Stimulated activated CD4-positive, alpha-beta T cell treated with anti-CD3 and anti-CD28 coated beads, Interleukin-12 subunit alpha, Interleukin-12 subunit beta, amount 100 ng/mL, for 48 hours (primary cell): ENCODE data around the gene EPHB2.
"Not testable (repeated sequence)": the region's sequence is repeated elsewhere in the genome, so short reads cannot be mapped to it uniquely, and the experiment has no call there.

ENCODE experiments used
- DNase-seq, 3 donors: peaks; one replicate each; pipeline ENCODE4 v3.0.0-alpha.2; 2020; ENCODE audit warnings: low read depth in 2 of 3, low spot score in 1 of 3

The EPHB2 gene

DNA sequence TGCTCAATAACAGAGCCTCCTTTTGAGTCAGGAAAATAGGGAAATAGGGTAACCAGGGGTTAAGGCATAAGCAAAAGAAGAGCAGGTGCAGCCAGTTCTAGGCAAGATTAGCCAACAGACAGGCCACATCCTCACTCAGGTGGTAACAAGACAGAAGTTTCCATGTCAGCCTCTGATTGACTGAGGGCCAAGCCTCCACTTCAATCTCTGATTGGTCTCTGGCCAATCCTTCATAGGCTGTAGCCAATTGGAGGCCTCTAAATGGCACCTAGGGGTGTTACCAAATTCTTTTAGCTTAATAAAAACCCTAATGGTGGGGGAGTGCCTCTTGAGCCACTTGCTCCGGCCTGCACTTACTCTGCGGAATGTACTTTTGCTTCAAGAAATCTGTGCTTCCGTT lies 224.8 kb downstream of the EPHB2 start:
- no peak for DNase-seq

DNA sequence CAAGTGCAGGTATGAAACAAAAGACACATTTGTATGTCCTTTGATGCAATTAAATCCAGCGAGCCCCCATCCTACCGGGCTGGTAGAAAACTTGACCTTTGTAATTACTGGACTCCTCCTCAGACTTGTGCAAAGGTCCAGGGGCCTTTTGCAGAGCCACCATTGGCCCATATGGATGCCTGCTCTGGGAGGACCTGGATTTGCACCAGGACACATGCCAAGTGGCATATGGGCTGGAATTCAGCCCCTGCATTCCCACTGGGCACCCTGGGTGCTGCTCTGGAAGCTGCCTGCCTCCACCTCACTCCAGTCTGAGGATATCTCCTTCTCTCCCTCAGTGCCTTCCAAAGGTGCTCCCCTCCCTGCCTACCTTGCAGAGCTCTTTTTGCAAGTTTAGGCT lies 226.0 kb downstream of the EPHB2 start:
- no peak for DNase-seq

DNA sequence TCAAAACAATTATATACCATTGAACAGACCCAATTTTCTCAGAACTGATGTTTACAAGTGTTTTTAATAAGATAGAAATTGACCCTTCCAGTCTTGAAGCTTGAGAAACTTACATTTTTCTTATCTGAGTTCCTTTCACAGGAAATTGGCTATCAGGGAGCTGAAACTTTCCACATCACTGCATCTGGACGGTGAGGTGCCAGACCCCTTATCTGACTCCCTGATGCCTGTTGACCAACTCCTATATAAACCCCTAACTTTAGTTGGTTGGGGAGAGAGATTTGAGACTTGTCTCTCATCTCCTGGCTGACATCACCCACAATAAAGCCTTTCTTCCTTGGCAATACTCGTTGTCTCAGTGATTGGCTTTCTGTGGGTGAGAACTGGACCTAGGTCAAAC lies 230.6 kb downstream of the EPHB2 start:
- DNase-seq = no peak

DNA sequence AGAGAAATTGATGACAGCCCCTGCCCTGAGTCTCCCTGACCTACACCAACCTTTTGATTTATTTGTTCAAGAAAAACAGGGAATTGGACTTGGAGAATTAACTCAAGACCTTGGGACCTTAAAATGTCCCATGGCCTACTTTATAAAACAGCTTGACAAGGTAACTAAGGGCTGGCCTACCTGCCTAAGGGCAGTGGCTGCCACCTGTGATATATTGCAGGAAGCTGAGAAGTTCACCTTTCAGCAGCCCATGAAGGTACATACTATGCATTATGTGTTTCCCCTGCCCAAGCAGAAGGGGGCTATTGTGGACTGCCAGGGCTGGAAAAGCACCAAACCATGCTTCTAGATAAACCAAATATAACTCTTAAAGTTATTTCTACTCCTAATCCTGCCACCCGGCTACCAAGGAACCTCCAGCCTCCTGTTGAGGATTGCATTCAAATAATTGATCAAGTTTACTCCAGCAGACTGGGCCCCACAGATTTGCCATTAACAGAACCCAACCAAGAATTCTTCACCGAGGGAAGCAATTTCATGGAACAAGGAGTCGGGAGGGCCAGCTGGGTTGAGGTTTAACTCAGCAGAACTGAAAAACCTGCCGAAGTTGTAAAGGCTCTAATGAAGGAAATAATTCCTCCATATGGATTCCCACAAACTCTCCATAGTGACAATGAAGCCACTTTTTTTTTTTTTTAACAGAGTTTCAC lies 233.9 kb downstream of the EPHB2 start:
- DNase-seq = no peak

DNA sequence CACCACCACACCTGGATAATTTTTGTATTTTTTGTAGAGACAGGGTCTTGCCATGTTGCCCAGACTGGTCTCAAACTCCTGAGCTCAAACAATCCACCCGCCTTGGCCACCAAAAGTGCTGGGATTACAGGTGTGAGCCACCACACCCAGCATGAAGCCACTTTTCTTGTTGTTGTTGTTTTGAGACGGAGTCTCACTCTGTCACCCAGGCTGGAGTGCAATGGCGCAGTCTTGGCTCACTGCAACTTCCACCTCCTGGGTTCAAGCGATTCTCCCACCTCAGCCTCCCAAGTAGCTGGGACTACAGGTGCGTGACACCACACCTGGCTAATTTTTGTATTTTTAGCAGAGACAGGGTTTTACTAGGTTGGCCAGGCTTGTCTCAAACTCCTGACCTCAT lies 234.5 kb downstream of the EPHB2 start:
- DNase-seq = not testable (repeated sequence)

DNA sequence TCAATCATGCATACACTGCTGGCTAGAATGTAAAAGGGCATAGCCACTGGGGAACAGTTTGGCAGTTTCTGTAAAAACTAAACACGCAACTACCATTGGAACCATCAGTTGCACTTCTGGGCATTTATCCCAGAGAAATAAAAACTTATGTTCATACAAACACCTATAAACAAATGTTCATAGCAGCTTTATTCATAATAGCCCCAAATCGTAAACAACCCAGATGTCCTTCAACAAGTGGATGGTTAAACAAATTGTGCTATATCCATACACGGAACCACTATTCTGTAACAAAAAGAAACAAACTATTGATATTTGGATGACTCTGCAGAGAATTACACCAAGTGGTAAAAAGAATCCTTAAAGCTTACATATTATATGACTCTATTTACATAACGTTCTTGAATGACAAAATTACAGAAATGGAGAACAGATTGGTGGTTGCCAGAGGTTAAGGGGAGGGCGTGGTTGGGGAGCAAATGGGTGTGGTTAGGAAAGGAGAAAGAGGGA lies 239.2 kb downstream of the EPHB2 start:
- DNase-seq = no peak

DNA sequence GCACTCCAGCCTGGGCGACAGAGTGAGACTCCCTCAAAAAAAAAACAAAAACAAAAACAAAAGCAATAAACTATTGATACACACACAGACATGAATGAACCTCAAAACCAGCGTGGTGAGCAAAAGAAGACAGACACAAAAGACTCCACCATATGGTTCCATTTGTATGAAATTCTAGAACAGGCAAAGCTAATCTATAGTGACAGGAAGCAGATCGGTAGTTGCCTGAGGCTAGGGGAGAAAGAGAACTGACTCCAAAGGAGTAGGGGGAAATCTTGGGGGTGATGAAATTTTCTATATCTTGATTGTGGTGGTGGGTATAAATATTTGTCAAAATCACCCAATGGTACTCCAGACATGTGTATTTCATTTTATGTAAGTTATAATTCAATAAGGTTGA lies 241.2 kb downstream of the EPHB2 start:
- no peak for DNase-seq

DNA sequence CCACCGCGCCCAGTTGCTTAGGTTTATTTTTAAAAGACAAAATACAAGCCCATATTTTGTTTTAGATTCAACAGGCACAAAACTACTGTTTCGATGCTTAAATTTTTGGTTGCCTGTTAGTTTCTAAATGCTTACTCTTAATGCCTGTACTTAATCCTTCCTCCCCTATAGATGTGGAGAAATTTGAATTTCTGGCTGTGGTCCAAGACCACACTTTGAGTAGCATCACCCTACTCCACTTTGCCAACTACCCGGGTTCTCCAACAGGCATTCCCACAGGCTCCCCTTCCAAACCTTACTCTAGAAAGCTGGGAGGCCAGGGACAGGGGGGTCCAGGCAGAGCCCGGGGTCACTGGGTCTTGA lies 242.0 kb downstream of the EPHB2 start:
- no peak for DNase-seq

DNA sequence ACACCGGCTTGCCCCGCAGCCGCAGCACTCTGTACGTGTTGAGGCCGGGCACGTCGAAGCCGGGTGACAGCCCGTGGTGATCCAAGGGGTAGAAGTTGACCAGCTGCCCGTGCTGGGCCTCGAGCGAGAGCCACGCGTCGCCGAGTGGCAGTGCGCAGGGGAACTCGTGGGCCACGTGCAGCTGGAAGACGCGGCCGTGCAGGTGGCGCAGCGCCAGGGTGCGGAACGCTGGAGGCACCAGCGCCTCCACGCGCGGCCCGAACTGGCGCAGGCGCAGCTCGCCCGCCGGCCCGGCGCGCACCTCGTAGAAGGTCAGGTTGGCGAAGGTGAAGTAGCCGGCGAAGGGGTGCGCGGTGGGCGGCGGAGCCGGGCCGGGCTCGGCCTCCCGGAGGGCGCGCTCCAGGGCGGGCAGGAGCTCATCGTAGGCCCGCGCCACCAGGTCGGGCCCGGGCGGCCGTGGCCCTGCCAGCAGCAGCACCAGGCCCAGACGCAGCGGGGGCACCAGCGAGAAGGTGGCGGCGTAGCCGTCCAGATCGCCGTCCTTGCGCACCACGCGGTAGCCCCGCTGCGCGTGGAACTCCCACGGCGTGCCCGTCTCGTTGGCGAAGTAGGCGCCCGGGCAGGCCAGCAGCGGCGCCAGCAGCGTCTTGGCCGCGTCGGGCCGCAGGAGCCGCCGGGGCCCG lies 242.6 kb downstream of the EPHB2 start:
- no peak for DNase-seq

DNA sequence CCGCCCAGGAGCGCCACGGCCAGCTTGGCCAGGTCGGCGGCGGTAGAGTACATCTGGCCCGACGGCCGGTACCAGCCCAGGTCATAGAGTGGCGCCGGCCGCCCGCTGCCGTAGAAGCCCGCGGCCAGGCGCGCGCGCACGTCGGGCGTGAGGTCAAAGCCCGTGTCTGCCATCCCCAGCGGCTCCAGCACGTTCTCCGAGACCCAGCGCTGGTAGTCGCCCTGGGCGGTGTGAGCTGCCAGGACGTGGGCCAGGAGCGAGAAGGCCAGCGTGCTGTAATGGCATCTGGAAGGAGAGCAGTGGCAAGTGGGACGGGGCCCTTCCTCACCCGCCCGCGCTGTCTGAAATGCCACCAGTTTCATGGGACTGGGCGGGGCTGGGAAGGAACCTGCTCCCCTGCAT lies 243.1 kb downstream of the EPHB2 start:
- DNase-seq = no peak

DNA sequence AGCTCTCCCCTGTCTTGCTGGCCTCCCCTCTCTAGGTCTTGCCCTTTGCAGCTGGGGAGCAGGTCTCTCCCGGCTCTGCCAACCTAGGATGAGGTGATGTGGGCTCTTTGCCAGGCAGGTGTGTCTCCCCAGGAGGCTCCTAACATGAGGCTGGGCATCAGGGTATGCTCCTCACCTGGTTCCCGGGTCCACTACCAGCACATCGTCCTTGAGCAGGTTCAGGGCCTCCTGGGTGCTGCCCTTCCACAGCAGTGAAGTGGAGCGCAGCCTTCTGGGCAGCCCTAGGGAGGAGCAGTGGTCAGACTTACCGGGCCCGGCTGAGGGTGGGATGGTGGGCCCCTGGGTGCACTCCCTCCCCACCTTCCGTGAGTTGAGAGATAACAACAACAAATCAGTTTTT lies 244.5 kb downstream of the EPHB2 start:
- DNase-seq = no peak

DNA sequence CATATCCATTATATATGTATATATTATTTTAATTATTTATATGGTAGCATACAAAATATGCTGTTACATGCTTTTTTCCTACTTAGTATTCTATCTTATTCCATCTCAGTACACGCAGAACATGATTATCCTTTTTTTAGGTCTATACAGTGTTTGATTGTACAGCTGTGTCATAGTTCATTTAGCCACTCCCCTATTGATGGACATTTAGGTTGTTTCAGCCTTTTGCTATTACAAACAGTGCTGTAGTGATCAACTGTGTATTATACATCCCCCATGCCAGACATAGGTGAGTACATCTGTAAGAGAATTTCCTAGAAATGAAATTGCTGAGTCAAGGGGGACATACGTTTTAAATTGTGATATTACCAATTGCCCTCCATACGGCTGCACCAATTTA lies 246.4 kb downstream of the EPHB2 start:
- DNase-seq = no peak

DNA sequence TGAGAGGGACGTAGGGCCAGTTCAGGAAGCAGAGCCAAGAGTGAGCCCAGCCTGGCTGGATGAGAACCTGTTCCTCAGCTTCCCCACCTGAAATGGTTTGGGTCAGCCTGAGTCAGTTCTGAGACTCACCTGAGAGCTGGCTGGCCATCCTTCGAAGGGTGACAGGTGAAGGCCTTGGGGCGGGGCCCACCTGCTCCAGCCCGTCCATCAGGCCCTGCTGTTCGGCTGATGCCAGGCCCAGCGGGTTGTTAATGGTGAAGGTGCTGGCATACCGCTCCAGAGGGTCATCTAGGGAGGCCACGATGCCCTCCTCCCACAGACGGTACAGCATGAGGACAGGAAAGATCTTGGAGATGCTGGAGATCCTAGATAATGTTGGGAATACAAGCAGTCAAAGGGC lies 247.9 kb downstream of the EPHB2 start:
- no peak for DNase-seq

DNA sequence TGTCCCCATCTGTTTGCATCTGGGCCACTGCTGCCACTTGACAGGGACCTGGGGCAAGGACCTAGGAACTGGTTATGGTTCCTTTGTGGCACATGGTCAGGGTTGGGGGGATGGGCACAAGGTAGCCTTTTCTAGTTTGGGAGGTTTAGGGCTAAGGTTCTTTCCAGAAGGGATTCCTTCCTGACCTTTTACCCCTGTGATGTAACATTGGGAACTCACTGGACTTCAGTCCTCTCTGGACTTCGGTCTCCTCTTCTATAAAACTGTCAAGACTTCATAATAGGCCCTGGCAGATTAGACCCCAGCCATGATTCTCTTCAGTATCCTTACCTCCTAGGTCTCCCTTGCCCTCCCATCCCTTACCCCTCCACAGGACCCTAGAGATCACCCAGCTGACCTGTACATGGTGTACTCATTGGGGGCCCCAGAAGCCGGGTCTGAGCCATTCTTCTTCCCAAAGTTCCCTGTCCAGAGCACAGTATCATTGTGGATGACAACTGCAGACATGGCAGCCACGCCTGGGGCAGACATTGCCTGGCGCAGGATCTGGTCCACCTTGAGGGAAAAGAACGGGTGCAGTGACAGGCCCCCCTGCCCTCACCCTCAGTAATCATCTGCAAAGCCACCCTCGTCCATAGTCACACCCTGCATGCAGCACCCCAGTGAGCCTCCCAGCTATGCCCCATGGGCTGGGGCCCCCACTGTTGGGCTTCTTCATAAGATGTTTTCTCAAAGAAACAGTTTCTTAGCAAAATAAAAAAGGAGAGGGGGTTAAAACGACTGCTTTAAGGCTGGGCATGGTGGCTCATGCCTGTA lies 249.1 kb downstream of the EPHB2 start:
- DNase-seq = no peak

DNA sequence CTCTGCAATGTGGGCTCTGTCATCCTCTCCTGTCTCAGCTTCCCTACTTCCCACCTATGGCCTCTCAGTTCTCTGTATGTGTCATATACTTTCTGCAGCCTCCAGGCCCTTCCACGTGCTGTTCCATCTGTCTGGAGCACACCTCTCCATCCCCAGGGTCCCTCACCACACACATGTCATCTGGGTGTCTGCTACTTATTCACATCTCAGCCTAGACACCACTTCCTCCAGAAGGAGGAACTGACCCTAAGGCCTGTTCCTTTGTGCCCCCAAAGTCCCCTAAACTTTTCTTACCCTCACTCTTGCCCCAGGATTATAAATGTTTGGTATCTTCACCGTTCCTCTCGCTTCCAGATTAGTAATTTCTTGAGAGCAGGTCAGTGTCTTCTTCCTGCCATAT lies 251.9 kb downstream of the EPHB2 start:
- DNase-seq = no peak

DNA sequence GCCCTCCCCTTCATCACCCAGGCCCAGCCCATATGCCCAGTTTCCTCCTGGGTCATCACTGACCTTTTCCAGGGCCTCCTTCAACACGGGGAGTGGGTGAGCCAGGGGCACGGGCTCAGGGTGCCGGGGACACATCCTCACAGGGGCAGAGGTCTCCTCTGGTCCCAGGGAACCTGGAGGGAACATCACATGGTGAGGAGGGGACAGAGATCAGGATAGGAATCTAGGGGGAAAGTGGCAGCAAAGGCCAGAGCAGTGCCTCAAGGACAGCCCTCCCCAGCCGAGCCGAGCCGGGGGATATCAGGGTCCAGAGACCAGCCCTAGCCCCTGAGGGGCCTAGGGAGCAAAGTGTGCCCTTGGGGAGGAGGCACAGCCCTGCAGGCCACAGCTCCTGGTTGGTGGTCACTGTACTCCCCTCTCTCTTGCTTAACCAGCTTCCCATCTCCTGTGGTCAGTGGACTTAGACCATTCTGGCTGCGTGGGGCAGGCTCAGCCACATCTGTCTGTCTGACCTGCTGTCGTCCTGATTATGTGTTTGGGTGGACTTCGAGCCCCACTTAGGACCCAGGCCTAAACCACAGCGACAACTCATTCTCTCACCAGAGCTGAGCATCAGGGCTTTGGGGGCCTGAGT lies 252.5 kb downstream of the EPHB2 start:
- no peak for DNase-seq

DNA sequence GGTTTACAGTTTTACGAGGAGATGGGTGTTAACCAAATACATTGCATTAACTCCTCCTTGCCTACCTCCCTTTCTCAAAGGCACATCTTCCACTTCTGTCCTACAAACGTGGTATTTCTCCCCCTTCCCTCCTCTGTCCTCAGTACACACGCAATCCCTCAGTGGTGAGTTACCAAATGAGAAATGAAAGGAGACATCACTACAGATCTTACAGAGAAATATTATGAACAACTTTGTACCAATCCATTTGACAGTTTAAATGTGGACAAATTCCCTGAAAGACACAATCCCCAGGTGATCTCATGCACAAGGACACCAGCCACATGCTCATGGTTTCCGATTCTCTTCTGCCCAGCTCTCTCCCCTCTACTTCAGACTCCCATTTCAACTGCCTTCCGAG lies 255.7 kb downstream of the EPHB2 start:
- no peak for DNase-seq

DNA sequence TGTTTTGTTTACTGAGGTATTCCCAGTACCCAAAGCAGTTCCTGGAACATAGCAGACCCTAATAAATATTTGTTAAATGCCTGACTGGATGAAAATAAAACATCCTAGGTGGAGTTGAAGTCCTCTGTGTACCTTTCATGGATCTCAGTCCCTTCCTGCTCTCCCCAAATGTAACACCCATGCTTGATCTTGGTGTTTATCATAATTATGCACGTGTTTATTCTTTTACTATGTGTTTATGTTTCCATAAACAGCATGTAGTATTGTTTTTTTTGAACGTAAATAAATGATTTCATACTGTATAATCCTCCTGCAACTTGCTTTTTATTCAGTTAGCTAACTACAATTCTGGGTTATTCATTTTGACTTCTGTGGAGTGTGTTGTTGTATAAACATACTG lies 257.2 kb downstream of the EPHB2 start:
- no peak for DNase-seq

DNA sequence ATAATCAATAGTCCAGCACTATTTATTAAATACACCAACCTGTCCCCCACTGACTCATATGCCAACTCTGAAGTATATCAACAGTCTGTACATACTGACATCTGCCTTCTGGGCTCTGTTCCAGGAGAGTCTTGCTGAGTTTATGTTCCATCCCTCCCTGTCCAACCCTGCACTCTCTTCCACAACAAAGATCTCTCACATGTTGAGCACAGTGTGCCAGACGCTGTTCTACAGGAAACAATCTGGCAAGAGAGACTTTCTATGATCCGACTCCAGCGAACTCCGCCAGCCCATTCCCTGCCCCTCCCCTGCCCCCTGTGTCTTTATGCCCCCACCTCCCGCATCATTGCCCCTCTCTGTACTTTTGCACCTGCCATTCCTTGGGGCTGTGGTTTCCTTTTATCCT lies 258.7 kb downstream of the EPHB2 start:
- DNase-seq = no peak

DNA sequence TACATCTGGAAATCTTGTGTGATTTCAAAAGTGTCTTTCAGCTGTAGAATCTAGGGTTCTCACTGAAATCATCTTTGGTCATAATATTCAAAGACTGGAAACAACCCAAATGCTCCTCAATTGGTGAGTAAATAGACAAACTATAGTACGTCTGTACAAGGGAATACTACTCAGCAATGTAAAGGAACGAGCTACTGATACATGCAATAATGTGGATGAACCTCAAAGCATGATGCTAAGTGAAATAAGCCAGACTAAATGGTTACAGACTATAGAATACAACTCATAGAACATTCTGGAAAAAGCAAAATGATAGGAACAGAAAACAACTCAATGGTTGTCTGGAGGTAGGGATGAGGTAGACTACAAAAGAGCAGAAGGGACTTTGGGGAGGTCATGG lies 259.5 kb downstream of the EPHB2 start:
- DNase-seq = no peak
